ENCODE data around the gene RBBP8NL.
"Not testable (repeated sequence)": the region's sequence is repeated elsewhere in the genome, so short reads cannot be mapped to it uniquely, and the experiment has no call there.

RBBP8NL gene

GRCh38 chr20:62445553-62446340, 18.4 kb upstream of the RBBP8NL start:
- DNase-seq (ENCODE audit: low read depth in 1 of 2, low spot score in 1 of 2), result no peak

- no peak for DNase-seq (ENCODE audit: low read depth in 1 of 2, low spot score in 1 of 2)
Observed at GRCh38 chr20:62444286-62444685, 16.9 kb upstream of the RBBP8NL start.

DNA sequence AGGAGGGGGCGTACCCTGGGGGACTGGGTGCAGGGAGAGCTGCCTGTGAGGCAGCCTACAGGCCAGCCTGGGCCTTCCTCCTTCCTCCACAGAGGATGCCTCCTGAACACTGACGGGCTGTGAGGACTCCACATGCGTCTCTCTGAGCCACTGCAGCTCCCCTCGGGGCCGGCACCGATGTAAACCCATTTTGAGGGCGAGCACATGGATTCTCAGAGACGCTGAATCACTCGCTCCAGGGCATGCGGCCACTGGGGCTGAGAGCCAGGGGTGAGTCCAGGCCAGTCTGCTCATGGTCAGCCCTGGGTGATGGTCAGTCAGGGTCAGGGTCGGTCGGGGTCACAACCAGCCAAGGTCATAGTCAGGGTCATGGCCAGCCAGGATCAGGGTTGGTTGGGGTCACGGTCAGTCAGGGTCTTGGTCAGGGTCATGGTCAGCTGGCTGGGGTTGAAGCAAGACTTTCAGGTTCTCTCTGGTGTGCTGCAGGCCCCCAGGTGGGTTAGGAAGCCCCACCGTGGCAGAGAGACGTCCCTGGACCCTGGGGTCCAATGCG, 14.7 kb upstream of the RBBP8NL start:
- DNase-seq (ENCODE audit: low read depth in 1 of 2, low spot score in 1 of 2), result no peak

DNA sequence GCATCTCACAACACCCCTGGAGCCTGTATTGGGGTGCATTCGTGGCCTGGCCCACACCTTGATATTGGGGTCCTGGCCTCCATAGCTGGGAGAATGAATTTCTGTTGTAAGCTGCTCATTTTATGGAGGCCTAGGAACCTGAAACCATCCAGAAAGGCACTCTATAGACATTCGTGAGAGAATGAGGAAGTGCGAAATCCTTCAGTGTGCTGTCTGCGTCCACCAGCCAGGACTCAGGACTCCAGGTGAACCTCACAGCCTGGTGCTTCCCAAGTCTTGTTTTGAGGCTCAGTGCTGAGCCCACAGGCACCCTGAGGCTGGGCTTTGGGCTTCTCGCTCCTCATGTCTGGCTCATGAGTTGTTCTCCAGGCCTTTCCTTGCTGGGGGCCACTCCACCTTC, 11.9 kb upstream of the RBBP8NL start:
- DNase-seq (ENCODE audit: low read depth in 1 of 2, low spot score in 1 of 2), result no peak

- DNase-seq (ENCODE audit: low read depth in 1 of 2, low spot score in 1 of 2), result no peak
Observed at GRCh38 chr20:62437927-62438326, 10.6 kb upstream of the RBBP8NL start.

DNA sequence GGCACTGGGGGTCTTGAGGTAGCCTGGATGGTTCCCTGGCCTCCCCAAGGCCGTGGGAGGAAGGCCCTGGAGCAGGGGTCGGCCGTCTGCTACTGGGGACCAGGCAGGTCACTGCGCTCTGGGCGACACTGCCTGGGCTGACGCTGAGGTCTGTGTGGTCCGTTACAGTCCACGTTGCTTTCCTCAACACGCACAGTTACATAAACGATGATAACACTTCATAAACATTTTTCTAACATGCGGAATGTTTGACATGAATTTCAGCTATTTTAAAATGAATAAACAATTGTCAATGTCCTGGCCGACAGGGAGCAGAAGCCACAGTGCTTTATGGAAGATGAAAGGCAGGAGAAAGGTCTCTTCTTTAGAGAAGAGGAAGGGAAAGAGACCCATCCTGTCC, 10.2 kb upstream of the RBBP8NL start:
- DNase-seq (ENCODE audit: low read depth in 1 of 2, low spot score in 1 of 2), result no peak

GRCh38 chr20:62436692-62437091, 9.4 kb upstream of the RBBP8NL start:
- DNase-seq (ENCODE audit: low read depth in 1 of 2, low spot score in 1 of 2), result no peak

GRCh38 chr20:62433658-62434497, 6.5 kb upstream of the RBBP8NL start:
- no peak for DNase-seq (ENCODE audit: low read depth in 1 of 2, low spot score in 1 of 2)

DNA sequence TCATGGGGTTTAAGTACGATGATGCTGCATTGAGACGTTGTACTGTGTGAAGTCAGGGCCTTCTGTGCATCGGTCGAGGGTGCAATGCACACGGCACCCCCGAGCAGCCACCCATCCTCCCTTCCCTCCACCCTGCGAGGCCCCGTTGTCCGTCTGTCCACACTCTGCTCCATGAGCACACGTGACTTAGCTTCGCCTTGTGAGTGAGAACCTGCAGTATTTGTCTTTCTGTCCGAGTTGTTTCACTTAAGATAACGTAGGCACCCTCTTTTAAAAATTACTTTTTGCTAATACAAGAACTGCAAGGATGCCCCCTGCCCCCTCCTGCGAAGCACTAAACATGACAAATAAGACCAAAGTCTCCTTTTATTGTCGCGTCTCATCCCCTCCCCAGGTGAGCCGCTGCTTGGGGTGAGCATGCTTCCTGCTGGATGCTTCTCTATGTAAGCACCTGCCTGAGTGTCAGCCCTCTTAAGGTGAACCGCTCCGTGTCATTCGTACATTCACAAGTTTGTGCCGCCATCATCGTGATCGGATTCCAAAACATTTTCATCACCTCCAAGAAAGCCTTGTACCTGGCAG, 3.6 kb upstream of the RBBP8NL start:
- no peak for DNase-seq (ENCODE audit: low read depth in 1 of 2, low spot score in 1 of 2)

DNA sequence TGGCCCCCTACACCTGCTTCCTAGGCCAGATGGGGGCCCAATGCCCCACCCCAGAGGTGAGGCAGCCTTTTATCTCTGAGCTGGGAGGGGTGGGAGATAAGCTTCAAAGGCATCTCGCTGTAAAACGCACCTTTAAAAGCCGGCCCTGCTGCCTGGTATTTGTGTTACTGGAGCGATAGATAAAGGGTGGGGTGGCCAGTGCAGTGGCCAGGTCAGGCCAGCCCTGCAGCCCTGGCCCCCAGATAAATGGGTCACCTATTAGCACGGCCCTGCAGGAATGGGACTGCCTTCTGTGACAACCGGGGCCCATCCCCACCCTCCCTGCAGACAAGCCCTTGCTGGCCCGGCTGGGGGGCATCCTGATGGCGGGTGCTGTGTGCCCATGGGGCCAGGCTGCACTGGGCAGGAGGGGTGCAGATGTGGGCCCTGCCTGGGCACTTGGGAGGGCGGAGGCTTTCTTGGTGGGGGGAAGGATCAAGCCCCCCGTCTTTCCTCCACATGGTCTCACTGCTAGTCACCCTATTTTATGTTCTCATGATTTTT, 3.0 kb upstream of the RBBP8NL start:
- DNase-seq (ENCODE audit: low read depth in 1 of 2, low spot score in 1 of 2), result no peak

- no peak for DNase-seq (ENCODE audit: low read depth in 1 of 2, low spot score in 1 of 2)
Observed at GRCh38 chr20:62429455-62430310, 2.3 kb upstream of the RBBP8NL start.

- DNase-seq (ENCODE audit: low read depth in 1 of 2, low spot score in 1 of 2), result no peak
Observed at GRCh38 chr20:62428396-62429295, 1.3 kb upstream of the RBBP8NL start.

- no peak for DNase-seq (ENCODE audit: low read depth in 1 of 2, low spot score in 1 of 2)
Observed at GRCh38 chr20:62428002-62428372, 648 bp upstream of the RBBP8NL start.

GRCh38 chr20:62426699-62427131, 624 bp downstream of the RBBP8NL start:
- no peak for DNase-seq (ENCODE audit: low read depth in 1 of 2, low spot score in 1 of 2)

GRCh38 chr20:62426059-62426348, 1.3 kb downstream of the RBBP8NL start:
- DNase-seq (ENCODE audit: low read depth in 1 of 2, low spot score in 1 of 2), result not testable (repeated sequence)

GRCh38 chr20:62425281-62426058, 1.9 kb downstream of the RBBP8NL start:
- no peak for DNase-seq (ENCODE audit: low read depth in 1 of 2, low spot score in 1 of 2)

DNA sequence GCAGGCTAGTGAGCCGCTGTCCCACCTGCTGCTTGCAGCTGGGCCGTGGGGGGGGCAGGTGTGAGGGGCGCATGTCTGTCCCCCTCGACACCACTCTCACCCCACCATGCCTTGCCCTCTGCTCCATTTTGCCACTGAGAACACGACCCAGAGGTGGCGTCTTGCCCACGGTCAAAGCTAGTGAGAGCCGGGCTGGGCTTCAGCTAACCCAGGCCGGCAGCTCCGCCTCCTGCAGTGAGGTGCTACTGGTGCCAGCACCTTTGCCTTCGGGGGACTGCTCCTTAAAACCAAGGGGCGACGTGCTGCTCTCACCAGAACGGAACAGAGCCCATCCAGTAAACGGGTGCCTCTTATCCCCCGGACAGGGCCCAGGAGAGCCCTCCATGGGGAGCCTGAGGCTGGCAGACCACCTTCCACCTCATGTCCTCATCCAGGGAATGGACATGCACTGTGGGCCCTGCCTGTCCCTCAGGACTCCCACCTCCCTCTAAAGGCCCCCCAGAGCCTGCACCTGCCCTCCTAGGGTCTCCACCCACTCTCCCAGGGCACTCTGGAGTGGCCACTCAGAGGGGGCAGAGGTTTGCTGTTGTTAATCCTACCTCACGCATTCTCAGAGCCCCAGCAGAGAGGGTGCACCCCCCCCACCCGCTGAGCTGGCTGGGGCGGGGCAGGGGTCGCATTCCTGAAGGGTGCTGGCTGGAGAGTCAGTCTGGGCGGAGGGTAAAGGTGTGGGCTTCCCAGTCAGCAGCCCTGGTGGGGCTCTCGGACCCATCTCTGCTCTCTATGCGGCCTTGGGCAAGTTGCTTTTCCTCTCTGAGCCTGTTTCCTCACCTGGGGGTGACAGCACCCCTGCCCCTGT, 2.9 kb downstream of the RBBP8NL start:
- DNase-seq (ENCODE audit: low read depth in 1 of 2, low spot score in 1 of 2), result no peak

GRCh38 chr20:62423326-62423706, 4.0 kb downstream of the RBBP8NL start:
- no peak for DNase-seq (ENCODE audit: low read depth in 1 of 2, low spot score in 1 of 2)

Measured in activated T-helper 1 cell treated with anti-CD3 and anti-CD28 coated beads, Interleukin-2, amount 50 U/mL, for 16 hours (primary cell).